ENCODE data around the gene DYNLL2. TPM values are rescaled to one million over a fixed set of nuclear protein-coding genes. Genes with fewer than 3 reads are reported as not detected.
"Not testable (repeated sequence)": the region's sequence is repeated elsewhere in the genome, so short reads cannot be mapped to it uniquely, and the experiment has no call there.

DYNLL2 gene
- total RNA-seq, 1 donor from 2014 or later = 11.8 TPM

DNA sequence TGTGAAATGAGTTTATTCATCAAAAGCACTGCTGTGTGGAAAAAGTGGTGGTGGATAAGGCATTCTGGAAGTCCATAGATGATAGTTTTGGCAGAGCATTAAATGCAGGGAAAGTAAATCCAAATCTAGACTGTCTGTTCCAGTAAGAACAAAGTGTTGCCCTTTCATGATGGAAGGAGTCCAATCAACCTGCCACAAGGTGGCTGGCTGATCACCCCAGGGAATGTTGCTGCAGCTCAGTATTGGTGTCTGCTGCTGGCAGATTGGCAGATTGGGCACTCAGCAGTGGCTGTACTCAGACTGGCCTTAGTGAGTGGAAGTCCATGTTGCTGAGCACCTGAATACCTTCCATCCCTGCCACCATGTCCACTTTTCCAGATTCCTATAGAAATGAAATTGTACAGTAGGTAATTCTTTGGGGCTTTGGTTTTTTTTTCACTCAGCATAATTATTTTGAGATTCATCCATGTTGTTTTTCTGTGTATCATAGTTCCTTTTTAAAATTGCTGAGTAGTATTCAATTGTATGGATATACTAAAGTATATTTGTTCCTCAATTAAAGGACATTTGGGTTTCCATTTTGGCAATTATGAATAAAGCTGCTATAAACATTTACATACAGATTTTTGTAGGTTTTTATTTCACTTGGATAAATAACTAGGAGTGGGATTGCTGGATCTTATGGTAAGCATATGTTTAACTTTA is 14.3 kb downstream of the DYNLL2 start:
- no peak for DNase-seq (ENCODE audit: extremely low read depth, low read depth, low spot score)

DNA sequence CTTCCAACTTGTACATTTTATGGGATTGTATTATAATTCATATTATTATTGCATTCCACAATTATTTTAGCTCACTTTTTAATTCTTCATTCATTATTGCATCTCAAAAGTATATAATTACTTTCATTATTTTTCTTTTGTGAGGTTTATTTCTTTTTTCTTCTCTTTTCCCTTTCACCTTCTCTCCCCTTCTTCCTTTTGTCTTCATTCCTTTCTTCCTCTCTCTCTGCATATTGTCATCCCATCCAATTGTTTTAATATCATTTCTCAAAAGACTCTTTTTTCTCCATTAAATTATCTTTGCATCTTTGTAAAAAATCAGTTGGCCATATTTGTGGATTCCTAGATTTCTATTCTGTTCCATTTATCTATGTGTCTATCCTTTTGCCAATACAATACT is 17.3 kb downstream of the DYNLL2 start:
- DNase-seq (ENCODE audit: extremely low read depth, low read depth, low spot score) = no peak

DNA sequence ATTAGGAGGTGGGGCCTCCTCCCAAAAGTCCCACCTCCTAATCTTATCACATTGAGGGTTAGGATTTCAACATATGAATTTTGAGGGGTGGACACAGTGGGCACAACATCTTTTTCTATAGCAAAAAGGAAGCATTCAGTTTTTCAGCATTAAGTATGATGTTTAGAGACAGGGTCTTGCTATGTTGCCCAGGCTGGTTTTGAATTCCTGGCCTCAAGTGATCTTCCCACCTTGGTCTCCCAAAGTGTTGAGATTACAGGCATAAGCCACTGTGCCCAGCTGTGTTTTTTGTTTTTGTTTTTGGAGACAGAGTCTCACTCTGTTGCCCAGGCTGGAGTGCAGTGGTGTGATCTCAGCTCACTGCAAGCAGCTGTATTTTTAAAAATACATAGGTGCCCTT is 18.7 kb downstream of the DYNLL2 start:
- not testable (repeated sequence) for DNase-seq (ENCODE audit: extremely low read depth, low read depth, low spot score)

DNA sequence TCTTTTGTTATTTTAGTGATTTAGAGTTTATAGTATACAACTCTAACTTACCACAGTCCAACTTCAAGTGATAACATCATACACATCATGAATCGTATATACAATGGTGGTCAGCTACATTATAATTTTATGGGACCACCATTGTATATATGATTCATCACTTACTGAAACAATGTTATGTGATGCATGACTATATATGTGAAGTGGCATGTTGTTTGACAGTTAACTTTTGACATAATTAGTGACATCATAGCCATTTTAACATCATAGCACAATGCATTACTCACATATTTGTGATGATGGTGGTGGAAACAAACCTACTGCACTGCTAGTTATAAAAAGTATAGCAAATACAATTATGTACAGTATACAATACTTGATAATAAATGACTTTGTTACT is 21.9 kb downstream of the DYNLL2 start:
- no peak for DNase-seq (ENCODE audit: extremely low read depth, low read depth, low spot score)

DNA sequence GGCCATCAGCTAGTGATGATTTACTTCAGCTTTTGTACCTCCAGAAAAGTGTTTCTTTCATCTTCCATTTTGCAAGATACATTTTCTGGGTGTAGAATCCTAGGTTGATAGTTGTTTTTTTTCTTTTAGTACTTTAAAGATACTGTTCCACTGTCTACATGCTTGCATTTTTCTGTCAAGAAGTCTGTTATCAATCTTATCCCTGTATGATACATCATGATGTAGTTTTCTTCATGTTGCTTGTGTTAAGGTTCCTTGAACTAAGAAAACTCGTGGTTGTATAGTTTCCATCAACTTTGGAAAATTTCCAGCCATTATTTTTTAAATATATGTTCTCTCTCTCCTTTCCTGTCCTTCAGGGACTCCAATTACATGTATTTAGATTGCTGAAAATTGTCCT is 24.1 kb downstream of the DYNLL2 start:
- DNase-seq (ENCODE audit: extremely low read depth, low read depth, low spot score) = no peak

DNA sequence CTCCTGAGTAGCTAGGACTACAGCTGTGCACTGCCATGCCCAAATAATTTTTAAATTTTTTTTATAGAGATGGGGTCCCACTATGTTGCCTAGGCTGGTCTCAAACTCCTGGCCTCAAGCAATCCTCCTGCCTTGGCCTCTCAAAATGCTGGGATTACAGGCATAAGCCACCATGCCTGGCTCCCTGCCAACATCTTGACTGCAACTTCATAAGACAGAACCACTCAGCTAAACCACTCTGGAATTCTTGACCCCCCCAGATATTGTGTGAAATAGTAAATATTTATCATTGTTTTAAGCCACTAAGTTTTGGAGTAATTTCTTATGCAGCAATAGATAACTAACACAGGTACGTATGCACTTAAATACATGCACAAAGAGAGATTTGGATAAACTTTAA is 26.0 kb downstream of the DYNLL2 start:
- DNase-seq (ENCODE audit: extremely low read depth, low read depth, low spot score) = no peak

DNA sequence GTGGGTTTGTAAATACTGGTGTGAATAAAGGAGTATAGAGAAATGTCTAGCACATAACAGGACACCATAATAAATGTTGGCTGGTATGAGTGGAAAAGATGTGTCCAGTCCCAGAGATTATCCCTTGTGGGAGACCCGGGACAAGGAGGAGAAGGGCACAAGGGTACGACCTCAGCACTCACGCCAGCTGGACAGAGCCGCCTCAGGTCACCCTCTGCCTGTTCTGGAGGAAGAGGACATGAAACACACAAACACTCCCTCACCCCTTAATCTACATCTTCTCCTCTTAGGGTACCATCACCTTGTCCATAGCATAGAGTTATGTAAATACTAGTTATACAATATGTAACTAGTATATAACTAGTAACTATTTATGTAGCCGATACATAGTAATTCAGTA is 26.8 kb downstream of the DYNLL2 start:
- DNase-seq (ENCODE audit: extremely low read depth, low read depth, low spot score) = no peak

DNA sequence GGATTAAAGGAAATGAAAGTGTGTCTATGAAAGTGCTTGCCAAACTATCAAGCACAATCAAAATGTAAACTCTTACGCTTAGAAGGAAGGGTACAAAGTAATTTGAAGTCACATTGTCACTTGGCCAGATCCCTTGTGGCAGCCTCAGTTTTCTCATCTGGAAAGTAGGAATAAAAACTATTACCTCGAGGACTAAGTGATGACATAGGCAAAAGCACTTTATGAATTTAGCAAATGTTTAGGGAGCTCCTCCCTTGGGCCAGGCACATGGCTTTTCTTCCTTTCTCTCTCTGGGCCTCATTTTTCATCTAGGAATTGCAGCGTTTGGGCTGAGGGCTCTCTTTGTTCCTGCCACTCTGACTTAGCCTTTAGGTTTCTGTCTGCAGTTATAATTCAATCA is 28.5 kb downstream of the DYNLL2 start:
- no peak for DNase-seq (ENCODE audit: extremely low read depth, low read depth, low spot score)

DNA sequence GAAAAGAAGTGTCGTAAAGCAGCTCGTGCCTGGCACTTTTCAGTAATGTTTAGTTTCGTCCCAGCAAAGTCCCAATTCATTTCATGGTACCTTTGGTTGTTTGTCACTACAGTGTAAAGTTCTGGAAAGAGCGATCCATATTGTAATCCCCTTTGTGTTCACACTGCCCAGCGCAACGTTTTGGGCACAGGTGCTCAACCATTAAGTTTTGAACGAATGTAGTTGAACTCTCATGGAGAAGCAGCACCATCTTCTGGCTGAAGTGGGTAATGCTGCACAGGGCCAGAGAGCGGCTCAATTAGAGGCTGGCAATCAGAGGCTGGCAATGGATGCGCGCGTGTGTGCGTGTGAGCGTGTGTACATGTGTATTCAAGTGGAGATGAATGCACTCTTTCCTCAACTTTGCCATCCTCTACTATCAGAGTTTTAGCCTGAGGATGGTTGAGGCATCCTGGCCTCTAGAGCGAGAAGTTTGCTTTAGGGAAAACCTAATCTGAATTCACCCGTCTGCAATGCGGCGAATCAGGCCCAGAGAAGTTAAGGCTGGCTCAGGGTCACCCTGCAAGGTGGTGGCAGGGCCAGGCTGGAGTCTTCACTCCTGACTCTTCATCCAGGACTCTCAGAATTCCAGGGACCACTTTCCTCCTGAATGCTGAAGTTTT is 29.9 kb downstream of the DYNLL2 start:
- peak; percentile 29 for DNase-seq (ENCODE audit: extremely low read depth, low read depth, low spot score)

DNA sequence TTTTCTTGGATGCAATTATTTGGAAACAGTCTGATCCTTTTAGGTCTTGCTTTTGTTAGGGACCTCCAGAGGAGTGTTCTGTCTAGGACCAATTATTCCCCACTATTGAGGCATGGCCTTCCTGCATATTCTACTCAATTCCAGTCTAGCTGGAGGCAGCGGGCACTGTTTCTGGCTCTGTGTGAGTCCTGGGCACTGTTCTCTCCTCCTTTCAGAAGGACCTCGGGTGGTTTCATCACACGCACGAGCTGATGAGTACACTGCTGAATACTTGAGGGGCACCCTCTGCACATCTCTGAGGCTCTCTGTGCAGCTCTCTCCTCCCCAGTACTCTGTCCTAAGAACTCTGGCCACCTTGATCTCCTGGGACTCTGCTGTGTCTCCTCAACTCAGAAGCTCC is 30.7 kb downstream of the DYNLL2 start:
- DNase-seq (ENCODE audit: extremely low read depth, low read depth, low spot score) = no peak

DNA sequence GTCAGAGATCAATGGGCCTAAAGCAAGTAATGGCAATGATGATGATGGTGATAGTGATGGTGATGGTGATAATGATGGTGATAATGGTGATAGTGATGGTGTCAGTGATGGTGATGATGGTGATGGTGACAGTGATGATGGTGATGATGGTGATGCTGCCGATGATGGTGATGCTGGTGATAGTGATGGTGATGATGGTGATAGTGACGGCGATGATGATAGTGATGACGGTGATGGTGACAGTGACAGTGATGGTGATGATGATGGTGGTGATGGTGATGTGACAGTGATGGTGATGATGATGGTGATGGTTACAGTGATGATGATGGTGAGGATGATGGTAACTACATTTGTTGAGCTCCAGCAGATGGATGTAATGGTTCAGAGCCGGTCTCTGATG is 34.2 kb downstream of the DYNLL2 start:
- DNase-seq (ENCODE audit: extremely low read depth, low read depth, low spot score) = no peak

DNA sequence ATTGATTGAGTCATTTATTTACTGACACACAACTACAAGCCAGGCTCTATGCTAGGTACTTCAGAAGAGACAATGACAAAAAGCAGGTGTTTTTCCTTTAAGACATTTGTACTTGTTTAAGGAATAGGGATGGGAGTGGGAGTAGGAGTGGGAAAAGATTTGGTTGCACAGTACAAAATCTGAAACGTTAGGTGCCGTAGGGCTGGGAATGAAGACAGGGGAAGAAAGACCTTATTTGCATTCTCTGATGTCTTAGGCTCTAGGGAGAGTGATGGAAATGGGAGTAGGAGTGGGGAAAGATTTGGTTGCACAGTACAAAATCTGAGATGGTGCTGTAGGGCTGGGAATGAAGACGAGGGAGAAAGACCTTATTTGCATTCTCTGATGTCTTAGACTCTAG is 36.3 kb downstream of the DYNLL2 start:
- DNase-seq (ENCODE audit: extremely low read depth, low read depth, low spot score) = no peak

DNA sequence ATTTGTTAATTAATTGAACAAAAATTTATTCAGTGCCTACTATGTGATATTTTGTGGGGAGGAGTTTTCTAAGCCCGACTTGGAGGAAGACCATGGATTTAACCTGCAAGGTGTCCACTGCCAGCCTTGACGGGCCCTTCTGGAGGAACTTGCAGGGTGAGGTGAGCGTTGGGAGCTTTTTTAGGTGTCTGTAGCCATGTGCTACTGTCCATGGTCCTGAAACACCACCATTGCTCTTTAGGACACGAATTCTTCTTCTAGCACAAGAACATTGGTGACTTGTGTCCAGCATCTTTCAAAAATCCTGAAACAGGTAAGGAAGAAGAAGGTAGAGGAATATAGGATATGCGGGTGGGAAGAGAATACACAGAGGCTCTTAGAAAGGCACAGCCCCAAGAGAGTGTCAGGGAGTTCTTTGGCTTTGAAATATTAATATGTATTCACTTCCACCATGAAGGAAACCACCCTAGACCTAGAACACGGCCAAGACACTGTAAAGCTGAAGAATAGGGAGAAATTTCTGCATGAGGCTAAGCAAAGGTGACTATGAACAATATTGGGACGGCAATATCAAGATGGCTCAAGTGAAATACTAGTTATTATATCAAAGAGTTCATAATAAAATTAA is 37.1 kb downstream of the DYNLL2 start:
- peak; percentile 37 for DNase-seq (ENCODE audit: extremely low read depth, low read depth, low spot score)

DNA sequence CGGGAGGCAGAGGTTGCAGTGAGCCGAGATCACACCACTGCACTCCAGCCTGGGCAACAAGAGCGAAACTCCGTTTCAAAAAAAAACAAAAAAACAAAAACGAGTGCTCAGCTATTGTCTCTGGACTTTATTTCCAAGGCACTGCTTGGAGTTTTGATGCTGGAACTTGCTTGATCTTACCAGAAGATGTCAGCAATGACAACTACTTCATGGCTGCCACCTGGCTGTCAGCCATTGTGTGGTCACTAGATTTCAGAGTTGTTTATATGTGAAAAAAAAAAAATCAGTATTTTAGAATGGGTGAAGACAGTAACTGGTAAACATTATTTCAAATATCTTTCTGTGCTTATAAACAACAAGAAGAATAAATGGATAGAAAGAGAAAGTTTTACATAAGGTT is 38.7 kb downstream of the DYNLL2 start:
- no peak for DNase-seq (ENCODE audit: extremely low read depth, low read depth, low spot score)

DNA sequence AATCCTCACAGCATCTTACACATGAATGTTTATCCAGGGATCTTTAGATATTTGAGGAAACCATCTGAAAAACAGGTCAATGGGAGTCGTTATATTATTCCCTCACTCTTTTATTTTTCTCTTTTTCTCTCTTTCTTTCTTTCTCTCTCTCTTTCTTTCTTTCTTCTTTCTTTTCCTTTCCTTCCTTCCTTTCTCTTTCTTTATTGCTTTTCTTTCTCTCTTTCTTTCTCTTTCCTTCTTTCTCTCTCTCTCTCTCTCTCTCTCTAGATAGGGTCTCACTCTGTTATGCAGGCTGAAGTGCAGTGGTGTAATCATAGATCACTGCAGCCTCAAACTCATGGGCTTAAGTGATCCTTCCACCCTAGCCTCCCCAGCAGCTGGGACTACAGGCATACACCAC is 44.6 kb downstream of the DYNLL2 start:
- DNase-seq (ENCODE audit: extremely low read depth, low read depth, low spot score) = no peak

DNA sequence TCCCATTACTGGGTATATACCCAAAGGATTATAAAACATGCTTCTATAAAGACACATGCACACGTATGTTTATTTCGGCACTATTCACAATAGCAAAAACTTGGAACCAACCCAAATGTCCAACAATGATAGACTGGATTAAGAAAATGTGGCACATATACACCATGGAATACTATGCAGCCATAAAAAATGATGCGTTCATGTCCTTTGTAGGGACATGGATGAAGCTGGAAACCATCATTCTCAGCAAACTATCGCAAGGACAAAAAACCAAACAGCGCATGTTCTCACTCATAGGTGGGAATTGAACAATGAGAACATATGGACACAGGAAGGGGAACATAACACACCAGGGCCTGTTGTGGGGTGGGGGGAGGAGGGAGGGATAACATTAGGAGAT is 49.5 kb downstream of the DYNLL2 start:
- not testable (repeated sequence) for DNase-seq (ENCODE audit: extremely low read depth, low read depth, low spot score)

DNA sequence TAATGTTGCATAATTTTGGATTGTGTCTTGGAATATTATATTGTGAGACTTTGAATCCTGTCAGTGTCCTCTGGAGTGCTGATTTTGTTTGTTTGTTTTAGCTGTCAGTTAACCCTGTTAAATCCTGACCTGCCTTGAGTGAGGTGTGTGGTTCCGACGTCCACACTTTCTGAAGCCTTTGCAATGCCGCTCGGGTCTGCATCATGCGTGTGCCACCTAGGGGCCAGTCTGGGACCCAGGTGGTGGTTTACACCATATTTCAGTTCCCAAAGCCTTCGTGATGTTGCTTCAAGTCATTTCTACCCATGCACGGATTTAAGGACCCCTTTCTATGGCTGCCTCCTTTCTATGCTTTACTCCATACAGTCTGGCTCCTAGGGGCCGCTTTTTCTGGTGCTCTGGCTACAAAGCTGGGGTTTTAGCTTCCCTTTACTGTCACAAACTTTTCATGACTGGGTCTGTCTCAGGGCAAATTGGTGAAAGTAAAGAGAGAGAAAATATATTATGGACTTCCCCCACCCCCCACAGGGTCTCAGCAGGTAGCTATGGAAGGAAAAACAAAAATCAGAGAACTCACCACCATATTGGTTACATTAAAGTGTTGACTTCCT is 53.6 kb downstream of the DYNLL2 start:
- no peak for DNase-seq (ENCODE audit: extremely low read depth, low read depth, low spot score)

DNA sequence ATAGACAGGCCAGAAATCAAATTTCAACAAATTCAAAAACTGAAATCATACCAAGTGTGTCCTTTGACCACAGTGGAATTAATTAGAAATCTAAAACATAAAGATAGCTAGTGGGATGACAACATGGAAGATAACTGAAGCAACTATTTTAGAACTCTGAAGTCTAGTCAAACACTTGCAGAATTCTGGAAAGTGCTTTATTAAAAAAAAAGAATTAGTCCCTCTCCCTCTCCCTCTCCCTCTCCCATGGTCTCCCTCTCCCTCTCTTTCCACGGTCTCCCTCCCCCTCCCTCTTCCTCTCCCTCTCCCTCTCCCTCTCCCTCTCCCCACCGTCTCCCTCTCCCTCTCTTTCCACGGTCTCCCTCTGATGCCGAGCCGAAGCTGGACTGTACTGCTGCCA is 58.3 kb downstream of the DYNLL2 start:
- DNase-seq (ENCODE audit: extremely low read depth, low read depth, low spot score) = no peak

DNA sequence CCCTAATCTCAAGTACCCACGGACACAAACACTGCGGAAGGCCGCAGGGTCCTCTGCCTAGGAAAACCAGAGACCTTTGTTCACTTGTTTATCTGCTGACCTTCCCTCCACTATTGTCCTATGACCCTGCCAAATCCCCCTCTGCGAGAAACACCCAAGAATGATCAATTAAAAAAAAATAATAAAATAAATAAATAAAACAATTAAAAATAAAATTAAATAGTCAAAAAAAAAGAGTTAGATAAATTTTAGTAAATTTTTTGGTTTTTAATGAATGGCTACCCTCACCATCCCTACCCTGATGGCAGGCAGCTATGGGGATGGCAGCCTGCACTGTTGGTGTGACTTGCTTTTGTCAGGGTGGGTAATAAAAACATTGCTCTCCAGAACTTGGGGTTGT is 60.1 kb downstream of the DYNLL2 start:
- not testable (repeated sequence) for DNase-seq (ENCODE audit: extremely low read depth, low read depth, low spot score)

DNA sequence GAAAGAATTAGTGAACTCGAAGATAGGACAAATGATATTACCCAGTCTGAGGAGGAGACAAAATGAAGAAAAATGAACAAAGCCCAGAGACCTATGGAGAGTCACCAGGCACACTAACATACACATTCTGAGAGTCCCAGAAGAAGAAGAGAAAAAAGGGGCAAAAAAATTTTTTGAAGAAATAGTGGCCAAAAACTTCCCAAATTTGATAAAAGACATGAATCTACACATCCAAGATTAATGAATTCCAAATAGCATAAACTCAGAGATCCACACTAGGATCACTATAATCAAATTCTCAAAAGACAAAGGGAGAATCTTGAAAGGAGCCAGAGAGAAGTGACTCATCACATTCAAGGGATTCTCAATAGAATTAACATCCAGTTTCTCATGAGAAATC is 61.6 kb downstream of the DYNLL2 start:
- DNase-seq (ENCODE audit: extremely low read depth, low read depth, low spot score) = no peak
